ENCODE results near the gene MAPK1.

- TF ChIP-seq EP300 (IDR thresholded peaks at IDR 0.05) (no peak), CTCF (IDR thresholded peaks at IDR 0.05) (no peak)
Observed at GRCh38 chr22:21708960-21709359, 158.5 kb downstream of the MAPK1 start.

All from upper lobe of left lung (tissue), 4 donors.